ENCODE measurements around the gene RBM4B.

Gene RBM4B

DNA sequence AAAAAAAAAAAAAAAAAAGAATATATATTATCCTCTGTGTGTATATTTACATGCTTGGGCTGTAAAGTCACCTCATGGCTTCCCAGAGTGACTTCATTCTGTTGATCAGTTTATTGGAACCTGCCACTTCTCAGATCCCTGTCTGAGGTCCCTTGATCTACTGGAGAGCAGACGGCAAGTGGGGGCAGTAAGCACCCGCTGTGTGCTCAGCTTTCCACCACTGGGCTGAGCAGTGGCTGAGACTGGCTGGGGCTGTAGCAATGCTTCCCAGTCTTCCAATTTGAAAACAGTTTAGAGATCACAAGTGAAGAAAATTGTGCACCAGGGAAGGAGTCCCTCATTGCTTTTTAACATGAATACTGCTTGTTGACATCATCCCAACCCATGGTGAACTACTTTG, 6.9 kb upstream of the RBM4B start:
- DNase-seq (ENCODE audit: low spot score), result no peak
- in situ Hi-C loops (cut with MboI; ENCODE audit: low pct_unique_long_range_greater_than_20kb, low sequenced_read_pairs, unreplicated experiment), result loop anchor here (25.0 kb wide), 1 partner anchor 272 kb away; the partner anchor contains the start of gene NPAS4
- TF ChIP-seq CTCF (IDR thresholded peaks at IDR 0.05; ENCODE audit: extremely low read depth, insufficient read depth, missing control alignments), result no peak

- no peak for TF ChIP-seq CTCF (IDR thresholded peaks at IDR 0.05; ENCODE audit: extremely low read depth, insufficient read depth, missing control alignments)
- in situ Hi-C loops (cut with MboI; ENCODE audit: low pct_unique_long_range_greater_than_20kb, low sequenced_read_pairs, unreplicated experiment), result loop anchor here (25.0 kb wide), 1 partner anchor 272 kb away; the partner anchor contains the start of gene NPAS4
Observed at GRCh38 chr11:66683877-66684276, 6.2 kb upstream of the RBM4B start.

GRCh38 chr11:66680966-66681645, 3.4 kb upstream of the RBM4B start:
- in situ Hi-C loops (cut with MboI; ENCODE audit: low pct_unique_long_range_greater_than_20kb, low sequenced_read_pairs, unreplicated experiment), result loop anchor here (25.0 kb wide), 1 partner anchor 269 kb away; the partner anchor contains the start of gene NPAS4
- no peak for DNase-seq (ENCODE audit: low spot score)
- no peak for TF ChIP-seq CTCF (IDR thresholded peaks at IDR 0.05; ENCODE audit: extremely low read depth, insufficient read depth, missing control alignments)

More at GRCh38 chr11:66683877-66684276, 6.2 kb upstream of the RBM4B start:
- DNase-seq (ENCODE audit: low spot score), result no peak

- DNase-seq (ENCODE audit: low spot score), result no peak
- in situ Hi-C loops (cut with MboI; ENCODE audit: low pct_unique_long_range_greater_than_20kb, low sequenced_read_pairs, unreplicated experiment), result loop anchor here (25.0 kb wide), 1 partner anchor 265 kb away; the partner anchor contains the start of gene NPAS4
Observed at GRCh38 chr11:66676931-66677598, 622 bp downstream of the RBM4B start.

GRCh38 chr11:66676282-66676919, 1.3 kb downstream of the RBM4B start:
- no peak for DNase-seq (ENCODE audit: low spot score)
- in situ Hi-C loops (cut with MboI; ENCODE audit: low pct_unique_long_range_greater_than_20kb, low sequenced_read_pairs, unreplicated experiment), result loop anchor here (25.0 kb wide), 1 partner anchor 264 kb away; the partner anchor contains the start of gene NPAS4
- TF ChIP-seq CTCF (IDR thresholded peaks at IDR 0.05; ENCODE audit: extremely low read depth, insufficient read depth, missing control alignments), result no peak

More at GRCh38 chr11:66676931-66677598, 622 bp downstream of the RBM4B start:
- TF ChIP-seq CTCF (IDR thresholded peaks at IDR 0.05; ENCODE audit: extremely low read depth, insufficient read depth, missing control alignments), result no peak

DNA sequence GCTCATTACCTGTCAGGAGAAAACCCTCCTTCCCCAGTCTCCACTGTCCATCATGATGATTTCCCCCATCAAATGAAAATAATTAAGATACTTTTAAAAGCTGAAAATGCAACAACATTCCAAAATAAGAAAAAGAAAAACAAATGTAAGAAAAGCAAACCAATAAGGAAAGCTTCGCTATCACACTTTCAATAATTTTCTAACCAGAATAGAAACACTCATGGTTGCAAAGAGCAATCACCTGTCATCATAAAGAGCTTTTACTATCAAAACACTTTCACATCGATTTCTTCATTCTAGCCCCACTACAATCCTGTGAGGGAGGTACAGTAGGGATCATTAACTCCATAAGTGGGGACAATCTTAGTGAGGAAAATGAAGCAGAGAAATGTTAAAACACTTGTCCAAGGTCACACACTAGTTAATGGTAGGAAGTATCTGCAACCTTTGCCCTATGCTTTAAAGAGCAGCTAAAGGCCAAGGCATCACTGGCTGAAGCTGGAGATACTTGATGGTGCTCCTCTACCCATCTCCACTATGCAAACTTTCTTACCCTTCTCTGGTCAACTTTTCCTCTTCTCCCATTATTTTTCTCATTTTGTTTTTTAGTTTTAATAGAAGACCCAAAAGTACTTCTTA, 2.6 kb downstream of the RBM4B start:
- in situ Hi-C loops (cut with MboI; ENCODE audit: low pct_unique_long_range_greater_than_20kb, low sequenced_read_pairs, unreplicated experiment), result loop anchor here (25.0 kb wide), 1 partner anchor 263 kb away; the partner anchor contains the start of gene NPAS4
- TF ChIP-seq CTCF (IDR thresholded peaks at IDR 0.05; ENCODE audit: extremely low read depth, insufficient read depth, missing control alignments), result no peak
- DNase-seq (ENCODE audit: low spot score), result no peak

Data from GM13977 (cell line).